HG02981 (cell line): ENCODE results near the gene ACTR3.

Experiments used
- ATAC-seq: cut with Tn5 transposase; IDR thresholded peaks from one replicate; pipeline ENCODE4 v1.9.1; 2021; ENCODE audit warnings: mild to moderate bottlenecking, moderate library complexity; ENCODE audit not compliant: unreplicated experiment

ACTR3 gene

GRCh38 chr2:113963965-113964364, 74.1 kb downstream of the ACTR3 start:
- ATAC-seq, result no peak

GRCh38 chr2:113964436-113964835, 74.5 kb downstream of the ACTR3 start:
- ATAC-seq, result no peak

- ATAC-seq, result no peak
Observed at GRCh38 chr2:113965228-113965627, 75.3 kb downstream of the ACTR3 start.

GRCh38 chr2:113965644-113966043, 75.8 kb downstream of the ACTR3 start:
- ATAC-seq, result peak; percentile 84

GRCh38 chr2:113966171-113966570, 76.3 kb downstream of the ACTR3 start:
- no peak for ATAC-seq

- peak; percentile 49 for ATAC-seq
Observed at GRCh38 chr2:113966832-113967231, 76.9 kb downstream of the ACTR3 start.

GRCh38 chr2:113967272-113967671, 77.4 kb downstream of the ACTR3 start:
- ATAC-seq, result no peak

- no peak for ATAC-seq
Observed at GRCh38 chr2:113972766-113973165, 82.9 kb downstream of the ACTR3 start.

GRCh38 chr2:113973810-113974209, 83.9 kb downstream of the ACTR3 start:
- ATAC-seq, result no peak

- ATAC-seq, result no peak
Observed at GRCh38 chr2:113974727-113975126, 84.8 kb downstream of the ACTR3 start.

- ATAC-seq, result no peak
Observed at GRCh38 chr2:113976277-113976928, 86.5 kb downstream of the ACTR3 start.

- no peak for ATAC-seq
Observed at GRCh38 chr2:113977060-113977659, 87.3 kb downstream of the ACTR3 start.

GRCh38 chr2:113977660-113978523, 88.0 kb downstream of the ACTR3 start:
- ATAC-seq, result no peak

GRCh38 chr2:113978524-113979190, 88.8 kb downstream of the ACTR3 start:
- ATAC-seq, result no peak

GRCh38 chr2:113979191-113980128, 89.6 kb downstream of the ACTR3 start:
- no peak for ATAC-seq

GRCh38 chr2:113980946-113981345, 91.1 kb downstream of the ACTR3 start:
- no peak for ATAC-seq

GRCh38 chr2:113981404-113982134, 91.7 kb downstream of the ACTR3 start:
- no peak for ATAC-seq

GRCh38 chr2:113985554-113986397, 95.9 kb downstream of the ACTR3 start:
- no peak for ATAC-seq
